Neural crest cell (in vitro differentiated cells): Measurements from ENCODE around the gene FBXO21. TPM values are rescaled to one million over a fixed set of nuclear protein-coding genes. Genes with fewer than 3 reads are reported as not detected.
A peak's percentile ranks its signal among the peaks of the same experiment; 100 is the strongest.
"Not testable (repeated sequence)": the region's sequence is repeated elsewhere in the genome, so short reads cannot be mapped to it uniquely, and the experiment has no call there.

Source experiments
- DNase-seq: peaks from one replicate; pipeline ENCODE4 v3.0.0; 2021; ENCODE audit warnings: low read depth, mixed read lengths, low spot score
- H3K27ac Mint-ChIP-seq: one replicate; pipeline ENCODE4 v1.8.0; 2021; ENCODE audit warnings: mild to moderate bottlenecking, mixed read lengths; ENCODE audit not compliant: unreplicated experiment
- H3K27me3 Mint-ChIP-seq: 2 replicates; pipeline ENCODE4 v1.8.0; 2021; ENCODE audit warnings: low read depth, mild to moderate bottlenecking, mixed read lengths
- H3K36me3 Mint-ChIP-seq: 2 replicates; pipeline ENCODE4 v1.8.0; 2021; ENCODE audit warnings: low read depth, mild to moderate bottlenecking, mixed read lengths
- H3K4me1 Mint-ChIP-seq: 2 replicates; pipeline ENCODE4 v1.8.0; 2021; ENCODE audit warnings: mixed read lengths
- H3K4me3 Mint-ChIP-seq: one replicate; pipeline ENCODE4 v1.8.0; 2021; ENCODE audit warnings: mild to moderate bottlenecking, mixed read lengths
- H3K9me3 Mint-ChIP-seq: 2 replicates; pipeline ENCODE4 v1.8.0; 2021; ENCODE audit warnings: mixed read lengths
- CTCF ChIP-seq: fragments of 200-600 bp; sonication (generic); conservative IDR thresholded peaks from 2 replicates; pipeline ENCODE4 v1.5.0; 2021; ENCODE audit warnings: antibody characterized with exemption, mild to moderate bottlenecking
- total RNA-seq: library from RNA; stranded (reverse); gene quantifications from 2 replicates; pipeline ENCODE4 v1.2.1, GENCODE V29; 2021

Gene FBXO21
- total RNA-seq, 1 donor from 2014 or later, result 60.3 TPM

GRCh38 chr12:117189725-117190209 lies 503 bp downstream of the FBXO21 start:
- Mint-ChIP-seq H3K36me3 (peaks cover 14% of the 10 kb centered on the region), H3K27ac (peak overlapping the region; percentile 3), H3K9me3 (no peaks in the 10 kb centered on the region), H3K27me3 (peaks cover 10% of the 10 kb centered on the region), H3K4me3 (peak overlapping the region; percentile 88), H3K4me1 (peaks cover 24% of the 10 kb centered on the region)
- TF ChIP-seq CTCF, result no peak
- DNase-seq, result peak; percentile 19

DNA sequence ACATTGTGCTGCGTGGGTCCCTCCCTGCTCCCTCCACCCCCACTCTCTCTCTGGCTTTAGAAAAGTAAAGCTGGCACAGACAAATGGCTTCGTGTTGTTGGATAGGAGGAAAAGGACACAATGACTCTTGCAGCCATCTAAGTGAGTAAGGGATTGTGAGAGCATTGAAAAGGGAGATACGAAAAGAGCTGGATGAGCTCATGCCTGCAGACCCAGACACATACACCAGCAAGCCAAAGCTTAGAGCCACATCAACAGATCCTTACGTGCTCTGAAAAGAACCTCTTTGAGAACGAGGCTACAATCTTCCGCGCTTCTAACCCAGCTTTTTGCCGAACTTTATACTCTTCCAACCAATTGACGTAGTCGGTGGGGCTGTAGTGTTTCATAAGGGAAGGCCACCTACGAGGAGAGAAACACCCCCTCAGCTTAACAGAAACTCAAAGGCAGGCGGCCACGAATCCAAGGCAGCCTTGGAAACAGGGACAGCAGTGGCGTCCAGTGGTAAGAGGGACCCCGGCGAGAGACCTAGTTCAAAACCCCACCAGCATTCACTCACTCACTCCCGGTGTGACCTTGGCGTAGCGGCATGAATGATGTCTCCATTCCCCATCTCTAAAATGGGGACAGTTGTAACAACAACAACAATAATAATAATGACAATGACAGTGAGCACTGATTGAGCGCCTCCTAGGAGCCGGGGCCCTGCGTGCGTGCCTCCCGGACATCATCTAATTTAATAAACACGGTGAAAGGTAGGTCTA lies 1.1 kb downstream of the FBXO21 start:
- Mint-ChIP-seq H3K27me3 (peaks cover 10% of the 10 kb centered on the region), H3K9me3 (no peaks in the 10 kb centered on the region), H3K27ac (peak overlapping the region; percentile 3), H3K36me3 (peaks cover 18% of the 10 kb centered on the region), H3K4me3 (peak overlapping the region; percentile 88), H3K4me1 (peaks cover 24% of the 10 kb centered on the region)
- no peak for TF ChIP-seq CTCF
- no peak for DNase-seq

- H3K27me3 Mint-ChIP-seq, result peaks cover 4% of the 10 kb centered on the region
- H3K36me3 Mint-ChIP-seq, result peaks cover 24% of the 10 kb centered on the region
- peak overlapping the region; percentile 88 for H3K4me3 Mint-ChIP-seq
- no peak for TF ChIP-seq CTCF
- peaks cover 24% of the 10 kb centered on the region for H3K4me1 Mint-ChIP-seq
- no peak for DNase-seq
- H3K27ac Mint-ChIP-seq, result no peak overlapping the region
- no peaks in the 10 kb centered on the region for H3K9me3 Mint-ChIP-seq
These were observed 2.1 kb downstream of the FBXO21 start for GRCh38 chr12:117188121-117188665.

GRCh38 chr12:117187421-117187820 lies 2.8 kb downstream of the FBXO21 start:
- Mint-ChIP-seq H3K27ac (no peak overlapping the region), H3K4me3 (peak overlapping the region; percentile 5), H3K4me1 (peaks cover 24% of the 10 kb centered on the region), H3K27me3 (peaks cover 4% of the 10 kb centered on the region), H3K36me3 (peaks cover 24% of the 10 kb centered on the region), H3K9me3 (no peaks in the 10 kb centered on the region)
- DNase-seq, result no peak
- no peak for TF ChIP-seq CTCF

GRCh38 chr12:117182866-117183265 lies 7.4 kb downstream of the FBXO21 start:
- no peaks in the 10 kb centered on the region for H3K27me3 Mint-ChIP-seq
- H3K27ac Mint-ChIP-seq, result no peak overlapping the region
- no peak overlapping the region for H3K4me3 Mint-ChIP-seq
- no peak for DNase-seq
- peaks cover 4% of the 10 kb centered on the region for H3K4me1 Mint-ChIP-seq
- no peak for TF ChIP-seq CTCF
- peaks cover 48% of the 10 kb centered on the region for H3K36me3 Mint-ChIP-seq
- H3K9me3 Mint-ChIP-seq, result peaks cover 3% of the 10 kb centered on the region

- not testable (repeated sequence) for H3K4me3 Mint-ChIP-seq, H3K9me3 Mint-ChIP-seq, H3K27me3 Mint-ChIP-seq, DNase-seq, H3K27ac Mint-ChIP-seq, H3K4me1 Mint-ChIP-seq
- peaks cover 48% of the 10 kb centered on the region for H3K36me3 Mint-ChIP-seq
These were observed 8.8 kb downstream of the FBXO21 start for GRCh38 chr12:117181468-117181843.
